Measurements from ENCODE around the gene CFAP46.
"Not testable (repeated sequence)": the region's sequence is repeated elsewhere in the genome, so short reads cannot be mapped to it uniquely, and the experiment has no call there.

The CFAP46 gene

DNA sequence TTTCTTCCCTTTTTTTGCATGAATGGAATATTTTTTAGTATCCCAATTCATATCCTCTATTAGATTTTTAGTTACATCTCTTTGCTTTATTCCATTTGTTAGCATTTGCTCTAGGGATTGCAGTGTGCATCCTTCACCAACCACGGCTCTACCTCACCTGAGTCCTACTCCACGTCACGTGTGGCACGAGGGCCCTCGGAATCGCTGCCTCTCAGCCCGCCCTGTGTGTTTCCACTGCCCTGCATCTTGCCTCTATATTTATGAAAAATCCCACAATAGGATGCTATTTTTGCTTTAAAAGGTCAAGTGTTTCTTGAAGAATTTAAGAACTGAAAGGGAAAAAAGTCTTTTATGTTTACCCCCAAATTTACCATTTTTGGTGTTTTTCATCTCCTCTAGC is 41.0 kb downstream of the CFAP46 start:
- DNase-seq (ENCODE audit: low read depth in 2 of 2, low spot score in 1 of 2): no peak

DNA sequence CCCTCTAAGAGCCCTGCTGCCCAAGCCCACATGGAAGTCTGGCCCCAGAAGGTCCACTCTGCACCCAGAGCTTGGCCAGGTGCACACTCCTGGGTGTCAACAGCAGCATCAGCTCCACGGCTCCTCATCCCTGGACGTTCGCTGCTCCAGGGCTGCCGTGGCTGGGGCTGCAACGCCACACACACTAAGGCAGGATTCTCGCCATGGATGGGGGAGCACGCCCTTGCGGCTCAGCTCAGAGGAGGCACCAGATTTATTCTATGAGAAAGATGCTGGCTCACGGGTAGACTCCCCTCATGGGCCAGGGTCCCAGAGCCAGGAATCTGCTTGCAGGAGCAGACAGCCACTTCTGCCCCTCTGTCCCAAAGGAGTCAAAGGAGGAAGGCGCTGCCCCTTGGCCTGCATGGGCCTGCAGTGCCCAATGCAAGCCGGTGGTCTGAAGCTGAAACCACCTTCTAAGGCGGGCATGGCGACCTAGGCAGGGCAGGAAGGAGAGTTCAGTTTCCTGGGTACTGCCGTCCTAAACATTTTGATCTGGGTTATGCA is 42.1 kb downstream of the CFAP46 start:
- no peak for DNase-seq (ENCODE audit: low read depth in 2 of 2, low spot score in 1 of 2)

DNA sequence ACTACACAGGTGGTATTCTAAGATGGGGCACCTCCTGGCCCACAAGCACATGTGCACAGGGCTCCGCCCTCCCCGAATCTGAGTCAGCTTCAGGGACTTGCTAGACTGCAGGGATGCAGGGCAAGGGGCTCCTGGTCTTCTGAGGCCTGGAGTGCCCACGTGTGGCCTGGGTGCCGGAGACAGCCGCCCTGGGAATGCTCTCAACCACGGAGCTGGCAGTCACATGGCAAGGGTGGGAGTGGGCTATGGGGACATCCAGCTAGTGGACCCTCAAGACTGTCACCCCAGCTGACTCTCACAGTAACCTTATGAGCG is 42.7 kb downstream of the CFAP46 start:
- DNase-seq (ENCODE audit: low read depth in 2 of 2, low spot score in 1 of 2): no peak

DNA sequence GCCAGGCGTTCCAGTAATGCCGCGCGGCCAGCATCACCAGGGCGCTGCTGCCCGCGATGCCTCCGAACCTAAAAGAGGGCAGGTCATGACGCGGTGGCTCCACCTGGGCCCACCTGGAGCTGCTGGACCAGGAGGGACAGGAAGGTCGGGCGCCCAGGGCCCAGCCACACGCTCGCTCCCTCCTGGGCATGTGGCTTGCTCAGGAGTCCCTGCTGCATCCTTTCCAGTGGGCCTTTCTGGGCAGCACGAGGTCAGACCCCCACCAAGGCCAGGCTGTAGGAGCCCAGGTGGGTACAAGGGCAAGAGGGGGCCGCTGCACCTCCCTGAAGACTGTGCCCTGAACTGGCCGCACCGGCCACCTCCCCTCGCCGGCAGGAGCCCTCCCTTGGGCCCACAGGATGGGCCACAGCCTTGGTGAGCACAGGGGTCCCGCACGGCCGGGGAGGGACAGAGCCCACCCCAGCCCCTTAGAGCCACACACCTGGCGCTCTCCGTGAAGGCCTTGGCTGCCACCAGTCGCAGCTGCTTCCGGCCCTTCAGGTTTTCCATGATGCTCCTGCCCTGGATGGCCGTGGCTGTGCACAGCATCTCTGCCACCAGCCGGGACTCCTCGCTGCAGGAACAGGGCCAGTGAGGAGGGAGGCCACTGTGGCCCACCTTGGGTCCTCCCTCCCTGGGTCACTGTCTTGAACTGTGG is 43.2 kb downstream of the CFAP46 start:
- no peak for DNase-seq (ENCODE audit: low read depth in 2 of 2, low spot score in 1 of 2)

DNA sequence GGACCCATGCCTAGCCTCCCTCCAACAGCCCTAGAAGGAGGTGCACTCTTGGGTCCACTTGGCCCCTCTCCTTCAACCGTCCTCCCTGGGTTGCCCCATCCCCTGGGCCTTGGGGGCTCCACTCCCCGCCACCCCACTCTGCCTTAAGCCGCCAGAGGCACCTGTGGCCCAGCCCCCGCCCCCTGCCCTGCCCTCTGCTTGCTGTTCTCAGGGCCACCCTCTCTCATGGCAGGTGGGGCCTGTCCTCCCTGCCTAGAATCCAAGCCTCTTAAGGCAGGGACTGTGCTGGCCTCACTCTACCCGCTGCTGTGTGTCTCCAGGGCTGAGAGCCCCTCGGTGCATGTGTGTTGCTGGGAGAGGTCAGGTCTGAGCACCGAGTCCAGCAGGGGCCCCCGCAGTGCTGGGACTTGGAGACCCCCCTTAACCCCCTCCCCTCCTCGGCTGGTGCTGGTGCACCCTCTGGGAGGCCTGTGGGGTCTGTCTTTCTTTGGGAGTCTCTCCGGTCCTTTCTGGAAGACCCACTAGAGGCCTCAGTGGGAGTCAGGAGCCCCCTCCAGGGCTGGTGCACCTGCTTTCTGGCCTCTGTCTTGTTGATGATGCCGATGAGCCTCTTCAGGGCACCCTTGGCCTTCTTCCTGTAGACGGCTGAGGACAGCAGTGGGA is 43.8 kb downstream of the CFAP46 start:
- DNase-seq (ENCODE audit: low read depth in 2 of 2, low spot score in 1 of 2): no peak

DNA sequence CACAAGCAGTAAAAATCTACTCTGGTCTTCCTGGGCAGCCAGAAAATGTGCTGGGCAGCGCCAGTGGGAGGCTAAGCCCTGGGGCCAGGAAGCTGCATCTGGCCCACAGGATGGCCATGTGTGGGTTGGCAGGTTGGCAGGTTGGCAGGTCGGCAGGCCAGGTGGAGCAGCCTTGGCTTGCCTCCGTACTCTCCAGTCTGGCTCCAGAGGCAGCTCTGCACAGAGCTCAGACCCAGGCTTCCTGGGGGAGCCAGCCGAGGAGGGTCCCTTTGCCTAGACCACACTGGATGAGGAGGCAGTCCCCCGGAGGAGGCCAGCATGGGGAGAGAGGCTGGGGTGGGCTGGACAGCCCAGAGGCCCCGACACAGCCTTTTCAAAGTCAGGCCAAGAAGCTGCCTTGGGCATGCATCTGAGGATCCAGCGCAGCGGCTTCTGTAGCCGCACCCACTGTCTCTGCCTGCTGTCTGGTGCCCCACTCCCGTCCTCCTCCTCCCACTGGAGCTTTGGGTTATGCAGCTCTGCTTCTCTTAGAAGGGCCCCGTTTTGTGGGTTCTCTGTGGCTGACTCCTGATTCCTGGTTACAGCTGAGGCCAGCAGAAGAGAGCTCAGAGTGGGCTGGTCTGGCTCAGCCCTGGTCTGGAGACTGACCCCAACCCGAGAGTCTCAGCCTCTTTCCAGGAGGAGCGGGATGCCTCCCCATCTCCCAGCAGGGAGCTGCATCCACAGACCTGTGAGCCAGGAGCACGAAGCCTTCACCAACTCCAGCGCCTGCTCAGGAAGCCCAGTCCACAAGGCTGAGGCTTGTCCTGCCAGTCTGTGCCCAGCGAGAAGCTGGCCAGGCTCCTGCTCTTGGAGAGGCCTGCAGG is 44.6 kb downstream of the CFAP46 start:
- DNase-seq (ENCODE audit: low read depth in 2 of 2, low spot score in 1 of 2): no peak

DNA sequence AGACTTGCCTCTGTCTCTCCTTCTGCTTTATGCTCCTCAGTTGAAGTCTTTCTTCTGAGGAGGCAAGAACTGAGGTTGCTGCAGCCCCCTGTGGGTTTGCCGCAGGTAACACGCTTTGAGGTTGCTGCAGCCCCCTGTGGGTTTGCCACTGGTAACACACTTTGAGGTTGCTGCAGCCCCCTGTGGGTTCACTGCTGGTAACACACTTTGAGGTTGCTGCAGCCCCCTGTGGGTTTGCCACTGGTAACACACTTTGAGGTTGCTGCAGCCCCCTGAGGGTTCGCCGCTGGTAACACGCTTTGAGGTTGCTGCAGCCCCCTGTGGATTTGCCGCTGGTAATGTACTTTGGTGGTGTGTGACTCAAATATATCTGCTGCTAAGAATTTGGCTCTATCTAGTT is 48.6 kb downstream of the CFAP46 start:
- not testable (repeated sequence) for DNase-seq (ENCODE audit: low read depth in 2 of 2, low spot score in 1 of 2)

DNA sequence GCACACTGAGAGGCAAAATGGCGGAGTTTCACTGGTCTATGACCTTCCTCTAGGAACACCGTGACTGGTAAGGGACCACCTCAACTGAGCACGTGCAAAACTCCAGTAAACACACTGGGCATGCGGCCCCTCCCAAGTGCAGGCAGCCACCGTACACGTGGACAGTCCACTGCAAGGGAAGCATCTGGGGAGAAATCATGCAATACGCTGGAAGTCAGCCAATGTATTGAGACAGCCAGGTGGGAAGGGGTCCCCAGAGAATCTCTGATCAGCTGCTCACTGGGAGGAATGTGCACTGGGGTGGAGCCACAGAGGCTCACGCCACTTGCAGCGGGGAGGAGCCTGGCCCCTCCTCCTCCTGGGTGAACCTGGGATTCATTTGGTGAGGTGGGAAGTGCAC is 49.3 kb downstream of the CFAP46 start:
- no peak for DNase-seq (ENCODE audit: low read depth in 2 of 2, low spot score in 1 of 2)

DNA sequence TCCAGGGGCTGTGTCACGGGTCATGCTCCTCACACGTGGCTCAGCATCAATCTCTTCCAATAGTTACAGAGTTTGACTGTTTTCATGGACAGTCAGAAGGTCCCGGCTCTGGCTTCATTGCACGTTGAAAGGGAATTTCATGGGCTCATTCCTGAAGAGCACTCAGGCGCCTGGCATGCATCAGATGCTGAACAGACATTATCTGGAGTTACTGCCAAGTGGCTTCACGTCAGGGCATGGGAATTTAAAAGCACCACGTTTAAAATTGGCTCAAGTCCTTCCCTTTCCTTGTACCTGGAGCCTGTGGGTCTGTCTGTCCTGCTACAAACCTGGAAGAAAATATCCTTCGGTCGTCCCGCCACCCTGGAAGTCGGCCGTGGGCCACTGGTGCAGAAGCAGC is 50.4 kb downstream of the CFAP46 start:
- DNase-seq (ENCODE audit: low read depth in 2 of 2, low spot score in 1 of 2): no peak

DNA sequence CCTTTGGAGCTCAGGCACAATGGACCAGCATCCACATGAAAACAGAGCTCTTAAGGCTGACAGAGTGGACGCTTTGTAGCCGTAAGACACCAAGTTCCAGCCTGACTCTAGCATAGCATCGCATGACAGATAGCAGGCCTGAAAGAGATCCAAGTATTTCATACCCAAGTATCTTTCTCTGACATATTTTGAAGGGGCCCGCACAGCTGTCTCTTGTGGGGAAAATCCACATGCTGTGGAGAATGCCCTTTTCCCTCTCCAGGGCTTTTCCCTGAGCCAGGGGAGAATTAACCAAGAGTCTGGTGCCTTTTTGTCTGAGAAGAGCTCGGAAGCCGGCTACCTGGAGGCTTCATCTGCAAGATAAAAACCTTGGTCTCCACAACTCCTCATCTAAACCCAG is 51.0 kb downstream of the CFAP46 start:
- DNase-seq (ENCODE audit: low read depth in 2 of 2, low spot score in 1 of 2): no peak

DNA sequence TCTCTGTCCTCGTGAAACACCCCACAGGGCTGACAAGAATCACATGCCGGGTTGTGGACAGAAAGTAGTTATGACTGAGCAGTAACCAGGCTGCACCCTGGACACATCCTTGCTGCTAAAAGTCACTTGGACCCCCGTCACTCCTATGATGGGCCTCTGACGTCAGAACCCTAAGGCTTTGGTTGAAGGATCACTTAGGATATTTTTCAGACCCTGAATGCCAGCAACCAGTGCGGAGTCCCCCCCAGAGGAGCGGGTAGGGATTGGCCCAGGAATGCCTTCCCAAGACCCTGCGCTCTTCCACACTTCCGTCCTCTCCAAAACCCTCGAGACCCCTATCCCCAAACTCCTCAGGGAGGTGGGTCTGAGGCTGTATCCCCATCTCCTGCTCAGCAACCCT is 52.1 kb downstream of the CFAP46 start:
- DNase-seq (ENCODE audit: low read depth in 2 of 2, low spot score in 1 of 2): no peak

DNA sequence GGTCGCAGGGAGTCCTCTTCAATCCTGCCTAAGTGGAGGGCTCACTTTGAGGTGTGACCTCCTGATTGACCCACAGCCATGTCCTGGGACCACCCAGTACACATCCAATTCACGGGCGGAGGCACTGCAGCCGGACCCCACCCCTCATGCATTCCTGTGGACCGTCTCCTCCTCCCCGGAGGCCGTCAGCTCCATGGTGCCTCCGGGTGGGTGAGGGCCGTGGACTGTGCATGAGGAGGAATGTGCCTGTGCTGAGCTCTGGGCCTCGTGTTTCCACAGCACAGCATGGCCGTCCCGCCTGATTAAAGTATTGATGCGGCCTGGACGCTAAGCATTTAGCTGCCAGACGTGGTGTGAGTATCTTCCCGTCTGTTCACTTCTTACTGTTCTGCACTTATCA is 52.8 kb downstream of the CFAP46 start:
- DNase-seq (ENCODE audit: low read depth in 2 of 2, low spot score in 1 of 2): no peak

DNA sequence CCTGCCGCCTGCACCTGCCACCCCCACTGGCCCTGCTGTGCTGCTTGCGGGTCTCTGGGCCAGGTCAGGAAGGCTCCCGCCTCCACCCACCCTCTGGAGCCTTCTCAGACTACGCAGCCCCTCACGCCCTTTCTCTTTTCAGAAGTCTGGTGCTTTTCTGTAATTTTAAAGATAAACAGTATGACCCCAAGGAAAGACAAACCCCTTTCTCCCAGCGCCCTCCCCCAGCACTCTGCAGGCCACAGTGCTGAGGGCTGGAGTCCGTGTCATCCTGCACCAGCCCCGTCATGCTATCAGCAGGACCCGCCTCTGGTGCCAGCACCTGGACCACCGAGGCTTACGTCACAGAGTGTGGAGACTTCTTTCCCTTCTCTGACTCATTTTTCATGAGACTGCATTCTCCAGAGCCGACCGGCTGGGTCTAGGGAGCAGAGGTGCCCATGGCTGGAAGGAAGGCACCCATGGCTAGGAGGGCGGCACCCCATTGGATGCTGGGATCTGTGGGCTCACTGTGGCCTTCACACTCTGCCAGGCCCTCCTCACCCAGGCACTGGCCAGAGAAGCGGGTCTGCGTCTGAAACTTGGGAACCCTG is 53.4 kb downstream of the CFAP46 start:
- no peak for DNase-seq (ENCODE audit: low read depth in 2 of 2, low spot score in 1 of 2)

DNA sequence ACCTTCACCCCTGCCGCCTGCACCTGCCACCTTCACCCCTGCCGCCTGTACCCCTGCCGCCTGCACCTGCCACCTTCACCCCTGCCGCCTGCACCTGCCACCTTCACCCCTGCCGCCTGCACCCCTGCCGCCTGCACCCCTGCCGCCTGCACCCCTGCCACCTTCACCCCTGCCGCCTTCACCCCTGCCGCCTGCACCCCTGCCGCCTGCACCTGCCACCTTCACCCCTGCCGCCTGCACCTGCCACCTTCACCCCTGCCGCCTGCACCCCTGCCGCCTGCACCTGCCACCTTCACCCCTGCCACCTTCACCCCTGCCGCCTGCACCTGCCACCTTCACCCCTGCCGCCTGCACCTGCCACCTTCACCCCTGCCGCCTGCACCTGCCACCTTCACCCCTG is 53.9 kb downstream of the CFAP46 start:
- DNase-seq (ENCODE audit: low read depth in 2 of 2, low spot score in 1 of 2): not testable (repeated sequence)

DNA sequence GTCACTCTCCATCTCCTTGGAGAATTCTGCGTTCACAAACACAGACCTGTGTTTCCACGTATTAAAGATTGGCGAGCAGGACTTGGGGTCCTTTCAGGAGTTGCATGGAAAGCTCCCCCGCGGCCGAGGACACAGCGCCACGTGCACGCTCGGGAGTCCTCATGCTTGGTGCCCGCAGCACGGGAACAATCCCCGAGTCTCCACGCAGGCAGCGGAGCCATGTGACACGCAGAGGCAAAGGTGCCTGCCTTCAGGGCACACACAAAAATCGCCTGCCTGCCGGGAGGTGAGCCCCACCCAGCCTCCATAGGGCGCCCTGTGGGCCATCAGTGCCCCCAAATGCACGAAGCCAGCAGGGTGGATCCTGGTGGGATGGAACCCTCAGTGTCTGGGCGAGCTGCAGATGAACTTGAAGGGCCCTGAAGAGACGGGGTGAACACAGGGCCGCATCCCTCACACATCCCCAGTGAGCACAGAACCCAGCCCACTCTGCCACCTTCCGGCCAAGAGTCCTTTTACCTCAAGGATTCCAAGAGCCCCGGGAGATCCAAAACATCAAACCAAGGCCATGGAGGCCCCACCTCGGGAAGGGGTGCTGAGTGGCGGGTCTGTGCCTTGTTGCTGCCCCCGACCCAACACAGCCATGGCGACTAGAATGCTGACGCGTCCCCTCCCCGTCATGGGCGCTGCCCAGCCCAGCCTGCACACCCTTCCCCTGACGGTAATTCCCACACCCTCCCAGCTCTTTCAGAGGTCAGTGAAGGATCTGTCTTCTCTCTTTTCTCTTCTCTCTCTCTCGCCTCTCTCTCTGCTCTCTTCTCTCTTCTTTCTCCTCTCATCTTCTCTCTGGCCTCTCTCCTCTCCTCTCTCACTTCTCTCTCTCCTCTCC is 55.9 kb downstream of the CFAP46 start:
- DNase-seq (ENCODE audit: low read depth in 2 of 2, low spot score in 1 of 2): no peak

DNA sequence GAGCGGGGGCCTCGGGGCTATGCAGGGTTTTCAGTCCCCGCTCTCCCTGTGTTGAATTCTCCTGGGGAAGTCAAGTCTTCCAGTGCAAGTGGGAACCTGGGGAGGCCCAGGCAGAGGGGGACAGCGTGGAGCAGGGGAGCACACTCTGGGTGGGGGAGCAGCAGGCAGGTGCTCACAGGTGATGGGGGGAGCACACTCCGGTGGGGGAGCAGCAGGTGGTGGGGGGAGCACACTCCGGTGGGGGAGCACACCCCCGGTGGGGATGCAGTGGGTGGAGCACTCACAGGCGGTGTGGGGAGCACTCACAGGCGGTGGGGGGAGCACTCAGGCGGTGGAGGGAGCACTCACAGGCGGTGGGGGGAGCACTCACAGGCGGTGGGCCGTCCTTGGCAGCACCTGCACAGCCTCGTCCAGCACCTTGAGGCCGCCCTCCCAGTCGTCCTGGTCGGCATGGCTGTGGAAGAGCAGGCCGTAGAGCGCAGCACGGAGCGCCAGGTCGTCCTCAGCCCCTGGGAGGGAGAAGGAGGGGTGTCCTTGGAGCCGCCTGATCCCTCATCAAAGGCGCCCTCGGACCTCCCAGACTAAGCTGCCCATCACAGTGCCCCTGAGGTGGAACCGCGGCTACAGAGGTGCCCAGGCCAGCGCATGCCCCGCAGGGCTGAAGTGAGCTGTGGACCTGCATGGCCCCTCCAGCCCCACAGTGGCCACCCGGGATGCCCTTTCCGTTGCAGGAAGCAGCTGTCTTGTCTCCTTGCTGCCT is 56.7 kb downstream of the CFAP46 start:
- DNase-seq (ENCODE audit: low read depth in 2 of 2, low spot score in 1 of 2): no peak

DNA sequence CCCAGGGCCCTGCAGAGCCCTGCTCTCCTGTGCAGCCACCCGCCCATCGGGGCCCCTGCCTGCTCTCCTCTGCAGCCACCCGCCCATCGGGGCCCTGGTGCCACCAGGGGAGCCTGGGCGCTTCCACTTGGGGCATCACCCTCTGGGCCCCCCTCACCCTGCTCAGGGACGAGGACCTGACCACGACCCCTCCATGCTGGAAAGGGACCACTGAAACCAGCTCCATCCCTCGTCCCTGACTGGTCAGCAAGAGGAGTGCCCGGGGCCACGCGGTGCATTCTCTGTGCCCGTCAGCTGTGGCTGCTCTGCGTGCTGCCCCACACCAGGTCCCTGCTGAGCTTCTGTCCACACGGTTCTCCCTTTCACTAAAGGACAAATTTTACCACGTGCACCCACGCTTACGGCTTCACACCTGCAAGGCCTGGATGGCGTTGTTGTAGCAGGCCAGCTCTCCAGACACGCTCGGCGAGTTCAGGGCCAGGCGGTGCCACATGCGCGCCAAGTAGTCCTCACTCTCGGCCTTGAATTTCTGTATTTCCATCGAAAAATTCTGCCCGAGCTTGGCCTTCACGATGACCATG is 57.6 kb downstream of the CFAP46 start:
- no peak for DNase-seq (ENCODE audit: low read depth in 2 of 2, low spot score in 1 of 2)

DNA sequence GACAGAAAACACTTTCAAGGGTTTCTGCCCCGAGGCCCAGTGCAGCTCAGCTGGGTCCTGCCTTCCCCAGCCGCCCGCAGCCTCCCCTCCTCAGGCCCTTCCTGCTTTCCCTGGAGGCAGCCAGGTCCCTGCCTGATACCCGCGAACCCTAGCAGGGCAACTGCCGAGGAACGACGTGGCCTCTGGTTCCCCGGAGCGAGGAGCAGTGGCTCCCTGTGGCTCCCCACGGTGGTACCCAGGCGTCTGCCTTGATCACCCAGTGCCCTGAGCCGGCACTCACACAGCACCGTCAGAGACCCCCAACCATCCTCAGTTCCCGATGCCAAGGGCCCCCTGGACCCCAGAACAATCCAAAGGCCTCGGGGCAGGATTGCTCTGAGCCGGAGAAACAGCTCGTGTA is 58.3 kb downstream of the CFAP46 start:
- DNase-seq (ENCODE audit: low read depth in 2 of 2, low spot score in 1 of 2): no peak

DNA sequence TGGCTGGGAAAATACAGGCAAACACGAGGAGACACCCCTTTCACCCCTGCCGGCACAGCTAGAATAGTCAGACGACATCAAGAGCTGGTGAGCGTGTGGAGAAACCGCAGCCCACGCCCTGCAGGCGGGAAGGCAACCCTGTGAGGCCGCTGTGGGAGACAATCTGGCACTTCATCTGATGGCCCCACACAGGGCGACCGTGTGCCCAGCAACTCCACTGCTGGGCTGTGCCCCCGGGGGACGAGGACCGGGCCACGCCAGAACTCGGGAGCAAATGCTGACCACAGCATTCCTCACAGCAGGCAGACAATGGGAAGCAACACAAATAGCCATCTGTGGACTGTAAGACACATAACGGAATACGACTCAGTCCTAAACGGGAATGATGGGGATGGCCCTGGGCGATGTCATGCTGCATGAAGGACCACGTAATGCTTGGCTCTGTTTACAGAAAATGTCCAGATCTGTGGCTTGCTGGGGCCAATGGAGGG is 58.9 kb downstream of the CFAP46 start:
- DNase-seq (ENCODE audit: low read depth in 2 of 2, low spot score in 1 of 2): no peak
